DLD1 (cell line): ENCODE data around the gene FBLN2.

Experiments
- in situ Hi-C: cut with HindIII; loops from 2 replicates; pipeline ENCODE4 v1.10.0; 2017; ENCODE audit warnings: low sequenced_read_pairs

FBLN2 gene

DNA sequence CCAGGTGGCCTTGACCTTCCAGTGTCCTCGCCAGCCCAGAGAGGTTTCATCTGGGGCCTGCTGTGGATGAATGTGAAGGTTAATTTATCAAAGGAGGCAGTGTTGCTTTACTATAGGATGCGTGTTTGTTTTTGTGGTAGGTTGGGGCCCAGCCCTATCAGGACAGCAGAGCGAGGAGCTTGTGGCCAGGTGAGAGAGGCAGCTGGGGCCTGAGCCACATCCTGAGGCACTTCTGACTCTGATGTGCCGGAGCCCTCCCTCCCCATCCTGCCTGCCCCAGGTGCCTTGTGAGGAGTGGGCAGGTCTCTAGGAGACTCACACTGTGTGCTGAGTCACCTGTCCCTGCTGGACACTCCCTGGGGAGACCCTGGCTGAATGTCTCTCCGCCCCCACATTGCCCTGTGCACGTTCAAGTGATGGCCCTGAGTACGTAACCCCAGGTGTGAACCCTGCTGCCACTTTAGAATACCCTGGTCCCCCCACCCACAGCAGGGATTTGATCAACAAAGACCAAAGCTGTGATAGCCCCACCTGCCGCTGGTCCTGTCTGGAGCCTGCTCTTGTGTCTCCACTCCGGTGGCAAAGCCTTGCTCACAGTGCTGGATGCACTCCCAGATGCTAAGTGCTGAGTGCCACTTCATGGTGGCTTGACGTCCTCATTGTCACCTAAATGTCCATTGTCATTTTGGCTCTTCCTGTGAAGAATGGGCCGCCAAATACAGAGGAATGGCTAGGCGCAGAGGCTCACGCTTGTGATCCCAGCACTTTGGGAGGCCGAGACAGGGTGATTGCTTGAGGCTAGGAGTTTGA, 16.0 kb downstream of the FBLN2 start:
- in situ Hi-C loops: no loop called here

DNA sequence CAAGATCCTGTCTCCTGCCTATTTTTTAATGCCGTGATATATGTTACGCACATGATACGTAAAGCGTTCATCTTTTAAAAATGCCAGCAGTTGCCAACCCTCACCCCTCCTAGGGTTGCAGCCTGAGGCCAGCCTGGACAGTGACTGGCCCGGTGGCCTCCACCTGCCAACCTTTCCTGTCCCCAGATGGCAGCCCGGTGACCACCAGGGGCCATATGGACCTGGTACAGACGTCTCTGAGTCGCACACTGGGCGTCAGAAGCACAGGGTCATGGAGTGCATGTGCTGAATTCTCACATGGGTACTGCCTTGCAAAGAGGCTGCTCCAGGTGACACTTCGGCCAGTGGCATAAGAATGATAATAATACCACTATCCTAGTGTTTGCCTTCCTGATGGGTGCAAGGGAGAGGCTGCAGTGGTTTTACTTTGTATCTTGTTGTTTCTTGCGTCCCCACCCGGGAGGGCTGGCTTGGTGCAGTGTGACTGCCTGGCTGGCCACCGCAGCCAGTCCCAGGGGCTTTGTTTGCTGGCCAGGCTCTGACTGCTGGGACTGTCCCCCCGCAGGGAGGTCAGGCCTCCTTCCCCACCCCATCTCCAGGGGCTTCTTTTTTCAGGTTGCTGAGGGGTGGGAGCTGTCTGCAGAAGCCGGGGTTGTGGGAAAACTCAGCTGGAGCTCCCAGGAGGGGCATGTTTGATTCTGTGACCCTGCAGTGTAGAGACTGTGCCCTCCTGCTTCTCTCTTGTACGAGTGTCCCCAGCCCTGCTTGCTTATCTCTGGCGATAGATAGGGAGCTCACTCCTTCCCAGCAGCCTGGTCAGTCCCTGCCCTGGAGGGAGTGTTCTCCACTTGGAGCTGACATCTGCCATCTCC, 16.9 kb downstream of the FBLN2 start:
- in situ Hi-C loops: no loop called here

DNA sequence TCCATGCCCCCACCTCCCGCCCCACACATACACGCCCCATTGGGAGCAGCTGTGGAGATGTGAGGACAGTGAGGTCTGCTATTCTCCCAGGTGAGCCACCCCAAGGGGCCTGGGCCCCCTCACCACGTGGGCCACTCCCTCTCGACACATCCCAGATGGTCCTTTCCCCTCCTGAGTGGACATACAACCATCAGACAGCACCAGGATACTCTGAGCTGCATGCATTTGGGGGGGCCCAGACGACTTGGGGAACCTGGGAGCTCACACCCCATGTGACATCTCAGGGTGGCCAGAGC, 17.5 kb downstream of the FBLN2 start:
- in situ Hi-C loops: no loop called here

DNA sequence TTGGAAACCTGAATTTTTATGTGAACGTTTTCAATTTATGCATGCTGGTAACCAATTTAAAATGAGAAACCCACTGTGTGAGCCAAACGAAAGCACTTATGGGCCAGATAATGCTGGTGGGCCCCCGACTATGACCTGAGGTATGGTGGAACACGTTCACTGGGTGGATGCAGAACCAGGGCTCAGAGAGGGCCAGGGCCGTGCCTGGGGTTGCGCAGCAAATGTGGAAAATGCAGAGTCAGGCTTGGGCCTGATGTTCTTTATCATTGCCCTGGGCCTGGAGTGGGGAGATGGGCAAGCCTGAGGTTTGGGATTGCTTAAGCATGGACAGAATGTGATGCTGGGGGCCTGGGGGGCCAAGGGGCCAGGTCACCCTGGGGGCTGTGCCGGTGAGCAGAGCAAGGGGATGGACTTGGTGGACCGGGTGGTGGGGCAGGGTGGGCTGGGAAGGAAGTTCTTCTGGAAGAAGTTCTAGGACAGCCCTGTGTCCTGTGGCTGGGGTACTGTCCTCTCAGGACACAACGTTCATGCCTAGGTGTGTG, 17.9 kb downstream of the FBLN2 start:
- in situ Hi-C loops: no loop called here

DNA sequence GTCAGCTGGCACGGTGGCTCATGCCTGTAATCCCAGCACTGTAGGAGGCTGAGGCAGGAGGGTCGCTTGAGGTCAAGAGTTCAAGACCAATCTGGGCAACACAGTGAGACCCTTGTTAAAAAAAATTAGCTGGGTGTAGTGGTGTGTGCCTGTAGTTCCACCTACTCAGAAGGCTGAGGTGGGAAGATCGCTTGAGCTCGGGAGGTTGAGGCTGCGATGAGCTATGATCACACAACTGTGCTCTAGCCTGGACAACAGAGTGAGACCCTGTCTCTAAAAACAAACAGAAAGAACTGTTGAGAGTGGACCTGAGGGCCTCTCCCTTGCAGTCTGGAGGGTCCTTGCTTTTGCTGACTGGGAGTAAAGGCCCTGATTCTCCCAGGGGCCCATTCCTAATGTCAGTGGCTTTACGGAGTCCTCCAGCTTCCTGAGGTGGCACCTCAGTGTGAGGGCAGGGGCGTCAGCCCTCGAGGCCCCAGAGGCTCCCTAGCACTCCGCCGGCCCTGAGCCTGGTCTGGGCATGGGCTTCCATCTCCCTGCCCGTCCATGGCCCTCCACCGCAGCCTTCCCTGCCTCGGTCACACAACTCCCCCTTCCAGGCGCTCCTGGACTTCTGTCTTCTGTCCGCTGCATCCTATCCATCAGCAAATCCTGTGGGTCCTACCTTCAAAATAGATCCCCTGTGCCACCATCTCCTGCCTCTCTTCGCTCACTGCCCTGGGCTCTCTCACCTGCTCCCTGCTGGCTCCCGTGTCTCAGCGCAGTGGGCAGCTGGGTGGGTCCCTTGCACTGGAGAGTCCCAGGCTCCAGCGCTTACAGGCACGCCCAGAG, 19.0 kb downstream of the FBLN2 start:
- in situ Hi-C loops: no loop called here

DNA sequence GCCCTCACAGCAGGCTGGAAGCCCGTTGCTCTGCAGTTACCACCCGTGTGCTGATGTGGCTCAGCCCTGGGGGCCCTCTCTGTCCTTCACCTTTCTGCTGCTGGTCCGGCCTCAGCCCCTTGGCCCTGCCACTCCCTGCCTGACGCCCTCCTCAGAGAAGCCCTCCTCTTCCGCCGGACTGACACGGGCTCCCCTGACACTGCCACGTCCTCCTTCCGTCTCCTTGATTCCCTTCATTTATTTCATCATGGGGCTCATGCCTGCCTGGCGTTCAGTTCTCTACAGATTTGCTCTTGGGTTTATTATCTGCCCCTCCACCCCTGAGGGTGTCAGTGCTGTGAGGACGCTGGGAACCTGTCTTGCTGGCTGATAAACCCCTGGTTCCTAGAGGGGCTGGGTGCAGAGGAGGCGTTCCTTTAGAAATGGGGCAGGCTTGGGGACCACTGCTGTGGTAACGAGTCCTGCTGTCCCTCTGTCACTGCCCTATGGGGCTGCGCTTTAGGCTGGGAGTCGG, 19.6 kb downstream of the FBLN2 start:
- in situ Hi-C loops: no loop called here

DNA sequence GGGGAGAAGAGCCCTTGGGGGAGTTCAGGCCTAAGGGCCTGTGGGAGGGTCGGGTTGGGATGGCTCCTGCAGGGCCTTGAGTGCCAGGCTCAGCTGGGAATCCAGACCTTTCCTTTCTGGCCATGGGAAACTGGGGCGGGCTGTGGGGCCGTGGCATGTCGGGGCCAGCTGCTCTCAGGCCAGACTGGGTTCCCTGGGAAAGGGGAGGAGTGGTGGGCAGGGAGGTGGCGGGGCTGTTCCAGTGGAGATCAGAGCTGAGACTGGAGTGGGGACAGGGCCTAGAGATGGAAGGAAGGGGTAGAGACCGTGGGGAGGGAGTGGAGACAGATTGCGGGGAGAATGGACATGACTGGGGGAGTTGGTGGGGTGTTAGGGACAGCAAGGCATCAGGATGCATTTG, 20.3 kb downstream of the FBLN2 start:
- in situ Hi-C loops: no loop called here

DNA sequence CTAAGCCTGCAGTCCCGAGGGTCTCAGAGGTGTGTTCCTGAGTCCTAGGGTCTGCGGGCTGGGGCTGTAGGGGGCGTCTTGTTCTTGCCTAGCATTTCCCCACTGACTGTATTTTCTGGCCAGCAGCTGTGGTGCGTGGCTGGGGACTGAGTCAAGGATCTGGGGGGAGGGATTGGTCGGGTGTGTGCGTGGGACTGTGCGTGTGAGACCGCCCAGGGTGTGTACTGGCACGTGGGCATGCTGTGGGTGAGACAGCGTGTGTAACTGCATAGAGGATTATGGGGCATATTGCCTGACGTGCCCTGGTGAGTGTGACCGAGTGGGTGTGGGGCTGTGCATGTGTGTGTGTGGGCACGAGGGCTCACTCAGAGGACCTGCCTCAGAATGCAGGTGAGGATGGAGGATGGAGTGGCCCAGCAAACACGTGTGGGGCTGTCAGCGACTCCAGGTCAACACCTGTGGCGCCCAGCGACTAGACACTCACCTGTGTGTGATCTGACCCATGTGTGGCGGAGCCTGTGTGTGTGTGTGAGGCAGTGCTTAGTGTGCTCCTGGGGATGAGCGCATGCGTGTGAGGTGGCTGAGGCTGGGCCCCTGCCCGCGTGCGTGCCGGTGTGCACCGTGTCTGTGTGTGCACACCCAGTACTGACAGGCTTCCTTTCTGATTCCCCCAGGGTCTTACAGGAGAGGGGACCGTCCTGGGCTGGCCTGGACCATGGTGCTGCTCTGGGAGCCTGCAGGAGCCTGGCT, 20.9 kb downstream of the FBLN2 start:
- in situ Hi-C loops: no loop called here

DNA sequence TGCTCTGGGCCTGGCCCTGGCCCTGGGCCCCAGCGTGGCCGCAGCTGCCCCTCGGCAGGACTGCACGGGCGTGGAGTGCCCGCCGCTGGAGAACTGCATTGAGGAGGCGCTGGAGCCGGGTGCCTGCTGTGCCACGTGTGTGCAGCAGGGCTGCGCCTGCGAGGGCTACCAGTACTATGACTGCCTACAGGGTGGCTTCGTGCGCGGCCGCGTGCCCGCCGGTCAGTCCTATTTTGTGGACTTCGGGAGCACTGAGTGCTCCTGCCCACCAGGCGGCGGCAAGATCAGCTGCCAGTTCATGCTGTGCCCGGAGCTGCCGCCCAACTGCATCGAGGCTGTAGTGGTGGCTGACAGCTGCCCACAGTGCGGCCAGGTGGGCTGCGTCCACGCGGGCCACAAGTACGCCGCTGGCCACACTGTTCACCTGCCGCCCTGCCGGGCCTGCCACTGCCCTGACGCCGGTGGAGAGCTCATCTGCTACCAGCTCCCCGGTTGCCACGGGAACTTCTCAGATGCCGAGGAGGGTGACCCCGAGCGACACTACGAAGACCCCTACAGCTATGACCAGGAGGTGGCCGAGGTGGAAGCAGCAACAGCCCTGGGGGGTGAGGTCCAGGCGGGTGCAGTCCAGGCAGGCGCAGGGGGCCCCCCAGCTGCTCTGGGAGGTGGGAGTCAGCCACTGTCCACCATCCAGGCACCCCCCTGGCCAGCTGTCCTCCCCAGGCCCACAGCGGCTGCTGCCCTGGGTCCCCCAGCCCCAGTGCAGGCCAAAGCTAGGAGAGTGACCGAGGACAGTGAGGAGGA, 21.7 kb downstream of the FBLN2 start:
- in situ Hi-C loops: no loop called here

DNA sequence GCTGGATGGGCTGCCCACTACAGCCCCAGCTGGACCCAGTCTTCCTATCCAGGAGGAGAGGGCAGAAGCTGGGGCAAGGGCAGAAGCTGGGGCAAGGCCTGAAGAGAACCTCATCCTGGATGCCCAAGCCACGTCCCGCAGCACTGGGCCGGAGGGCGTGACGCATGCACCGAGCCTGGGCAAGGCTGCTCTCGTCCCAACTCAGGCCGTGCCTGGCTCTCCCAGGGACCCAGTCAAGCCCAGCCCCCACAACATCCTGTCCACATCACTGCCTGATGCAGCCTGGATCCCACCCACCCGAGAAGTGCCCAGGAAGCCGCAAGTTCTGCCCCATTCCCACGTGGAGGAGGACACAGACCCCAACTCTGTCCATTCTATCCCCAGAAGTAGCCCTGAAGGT, 22.3 kb downstream of the FBLN2 start:
- in situ Hi-C loops: no loop called here

DNA sequence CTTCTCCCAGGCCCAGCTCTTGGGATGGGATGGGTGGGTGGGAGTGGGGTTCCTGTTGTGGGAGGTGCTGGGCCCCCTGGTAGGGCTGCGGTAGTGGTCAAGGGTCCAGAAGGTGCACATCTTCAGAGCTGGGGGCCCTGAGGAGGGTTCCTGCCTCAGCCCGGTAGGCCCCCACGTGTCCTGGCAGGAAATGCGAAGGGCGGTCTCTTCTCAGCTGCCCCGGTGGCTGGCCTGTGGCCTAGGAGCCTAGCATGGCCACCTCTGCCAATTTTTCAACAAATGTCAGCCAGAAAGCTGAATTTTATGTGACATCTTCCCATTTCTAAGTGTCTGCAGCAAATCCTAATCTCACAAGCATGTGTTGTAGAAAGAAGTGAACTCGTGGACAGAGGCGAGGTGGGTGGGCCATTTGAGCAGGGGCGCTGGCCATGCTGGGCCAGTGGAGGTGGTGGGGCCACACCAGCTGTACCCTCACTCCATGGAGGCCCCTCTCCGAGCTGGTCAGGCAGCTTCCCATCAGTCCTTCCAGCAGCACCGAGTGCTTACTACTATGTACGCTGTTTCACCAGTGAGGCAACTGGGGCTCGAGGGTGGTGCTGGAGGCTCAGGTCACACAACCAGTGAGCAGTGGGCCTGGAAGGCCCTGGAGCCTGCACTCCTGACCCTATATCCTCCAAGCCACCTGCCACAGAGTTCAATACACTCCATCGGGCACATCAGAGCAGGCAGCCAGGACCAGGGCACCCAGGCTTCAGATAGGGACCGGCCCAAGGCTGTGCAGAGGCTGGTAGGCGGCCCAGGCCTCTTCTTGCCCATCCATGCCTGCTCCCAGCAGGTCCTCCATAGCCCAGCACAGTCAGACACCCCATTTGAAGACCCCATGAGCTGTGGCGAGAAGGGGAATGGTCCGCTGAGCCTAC, 23.2 kb downstream of the FBLN2 start:
- in situ Hi-C loops: no loop called here

DNA sequence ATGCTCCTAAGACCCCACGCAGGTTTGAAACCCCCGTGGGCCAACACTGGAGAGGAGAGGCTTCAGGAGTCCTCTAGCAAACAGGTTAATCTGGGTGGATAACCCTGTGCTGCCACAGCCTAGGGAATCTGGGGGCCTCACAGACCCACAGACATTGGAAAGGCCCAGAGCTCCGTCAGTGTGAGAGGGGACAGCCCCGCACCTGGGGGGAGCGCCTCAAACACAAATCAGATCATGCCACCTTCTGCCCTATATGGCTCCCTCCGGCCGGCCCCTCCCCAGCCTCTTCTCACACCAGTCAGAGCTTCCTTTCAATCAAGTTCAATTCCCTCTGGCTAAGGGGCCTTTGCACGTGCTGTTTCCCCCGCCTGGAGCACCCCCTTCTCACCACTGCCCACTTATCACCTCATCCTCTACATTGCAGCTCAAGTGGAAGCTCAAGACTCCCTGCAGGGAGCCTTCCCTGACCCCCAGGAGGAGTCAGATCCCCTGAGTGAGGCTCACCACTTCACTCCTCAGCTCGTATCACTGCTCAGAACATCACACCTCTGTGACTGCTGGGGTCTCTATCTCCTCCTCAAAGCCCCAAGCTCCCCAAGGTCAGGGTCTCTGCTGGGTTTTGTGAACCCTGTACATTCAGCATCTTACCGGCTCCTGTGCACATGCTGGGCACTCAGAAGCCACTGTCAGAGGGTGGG, 24.1 kb downstream of the FBLN2 start:
- in situ Hi-C loops: no loop called here

DNA sequence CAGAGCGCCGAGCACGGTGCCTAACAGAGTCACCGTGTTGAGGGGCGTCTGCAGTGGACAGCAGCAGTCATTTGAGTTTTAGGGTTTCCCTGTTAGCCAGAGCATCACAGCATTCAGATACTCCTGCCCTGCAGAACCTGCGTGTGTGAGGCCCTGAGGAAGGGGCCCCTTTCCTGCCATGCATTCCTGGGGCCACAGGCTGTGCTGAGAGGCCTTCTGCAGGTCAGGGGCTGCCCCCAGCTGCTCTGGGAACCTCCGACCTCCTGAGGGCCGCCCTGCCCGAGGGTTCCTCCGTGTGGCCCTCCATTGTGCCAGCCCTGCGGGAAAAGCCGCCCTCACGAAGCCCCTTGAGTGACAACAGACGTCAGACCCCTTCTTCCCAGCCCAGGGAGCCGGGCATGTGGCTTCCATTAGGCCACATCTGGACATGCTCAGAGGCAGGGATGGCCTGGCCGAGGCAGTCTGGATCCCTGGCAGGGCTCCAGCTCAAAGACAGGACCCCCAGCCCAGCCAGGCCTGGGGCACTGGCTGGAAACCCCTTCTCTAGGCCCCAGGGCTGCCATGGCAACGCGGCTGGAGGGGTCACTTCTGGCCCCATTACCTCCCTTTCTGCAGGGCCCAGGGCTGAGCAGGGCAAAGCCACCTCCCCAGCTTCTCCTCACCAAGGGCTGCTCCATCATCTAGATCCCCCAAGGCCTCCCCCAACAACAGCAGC, 25.3 kb downstream of the FBLN2 start:
- in situ Hi-C loops: no loop called here

DNA sequence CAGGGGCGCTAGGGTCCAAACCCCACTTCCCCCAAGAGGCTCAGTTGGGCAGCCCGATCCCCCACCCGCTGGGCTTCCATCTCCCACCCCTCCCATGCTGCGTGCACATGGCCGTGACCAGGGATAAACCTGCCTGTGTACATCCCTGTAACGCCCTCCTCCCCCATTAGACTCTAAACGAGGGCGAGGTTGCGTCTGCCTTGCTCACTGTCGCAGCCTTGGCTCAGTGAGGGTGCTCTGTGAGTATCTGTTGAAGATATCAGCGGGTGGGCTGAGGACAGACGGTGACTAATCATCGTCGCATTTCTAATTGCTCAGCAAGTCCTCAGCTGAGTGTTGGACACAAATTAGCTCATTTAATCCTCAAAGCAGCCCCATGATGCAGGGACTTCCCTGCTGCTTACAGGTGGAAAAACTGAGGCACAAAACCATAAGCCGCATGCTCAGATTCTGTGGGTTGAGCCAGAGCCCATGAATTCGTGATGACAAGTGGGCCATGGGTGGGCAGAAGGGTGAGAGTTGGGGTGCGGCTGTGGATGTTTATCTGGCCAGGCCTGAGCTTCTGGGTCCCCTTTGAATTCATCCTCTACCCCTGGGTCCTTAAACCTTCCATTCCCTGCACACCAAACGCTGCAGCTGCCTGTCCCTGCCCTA, 26.0 kb downstream of the FBLN2 start:
- in situ Hi-C loops: no loop called here

DNA sequence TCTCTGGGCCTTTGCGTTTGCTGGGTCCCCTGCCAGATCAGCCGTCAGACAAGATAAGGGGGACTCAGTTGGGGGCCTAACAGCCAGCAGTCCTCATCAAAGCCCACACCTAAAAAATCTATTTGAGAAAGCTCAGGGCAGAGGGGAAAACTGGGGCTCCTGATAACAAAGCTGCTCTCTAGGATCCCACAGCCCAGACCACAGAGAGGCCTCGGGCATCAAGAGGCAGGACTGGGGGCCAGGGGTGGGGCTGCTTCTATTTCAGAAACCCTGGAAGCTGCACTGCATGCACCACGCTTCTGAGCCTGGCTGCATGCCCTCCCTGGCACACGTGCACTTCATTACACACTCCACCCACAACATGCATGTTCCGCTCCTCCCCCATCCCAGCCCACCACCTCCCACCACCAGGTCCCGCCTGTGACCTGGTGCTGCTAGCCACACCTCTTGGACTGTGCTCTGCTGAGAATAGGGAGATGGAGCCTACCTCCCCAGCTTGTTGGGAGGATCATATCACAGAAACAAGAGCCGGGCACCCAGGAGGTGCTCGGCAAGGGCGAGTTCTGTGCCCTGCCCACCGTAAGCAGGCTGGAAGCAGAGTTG, 26.6 kb downstream of the FBLN2 start:
- in situ Hi-C loops: no loop called here
